Measurements from ENCODE around the gene FAM131C. TPM values are rescaled to one million over a fixed set of nuclear protein-coding genes. Genes with fewer than 3 reads are reported as not detected.
"Not testable (repeated sequence)": the region's sequence is repeated elsewhere in the genome, so short reads cannot be mapped to it uniquely, and the experiment has no call there.

Gene FAM131C
- total RNA-seq, 2 donors from 2014 or later: 0.24 to 0.69 TPM

- H3K27me3 Mint-ChIP-seq: peaks cover 7% of the 10 kb centered on the region
- H3K4me3 Mint-ChIP-seq: no peak overlapping the region
- H3K36me3 Mint-ChIP-seq (ENCODE audit: low read depth): no peaks in the 10 kb centered on the region
- peaks cover 14% of the 10 kb centered on the region for H3K4me1 Mint-ChIP-seq
- H3K27ac Mint-ChIP-seq: peak overlapping the region; percentile 37
- no peak for ATAC-seq (replicated peaks)
- no peaks in the 10 kb centered on the region for H3K9me3 Mint-ChIP-seq
These were observed 8.7 kb downstream of the FAM131C start for GRCh38 chr1:16064536-16065268.

GRCh38 chr1:16063921-16064320 is 9.5 kb downstream of the FAM131C start:
- no peak for ATAC-seq (replicated peaks)
- Mint-ChIP-seq H3K27me3 (peaks cover 7% of the 10 kb centered on the region), H3K36me3 (ENCODE audit: low read depth) (no peaks in the 10 kb centered on the region), H3K4me1 (peaks cover 14% of the 10 kb centered on the region), H3K4me3 (no peak overlapping the region), H3K9me3 (no peaks in the 10 kb centered on the region), H3K27ac (no peak overlapping the region)

GRCh38 chr1:16063226-16063829 is 10.1 kb downstream of the FAM131C start:
- peaks cover 14% of the 10 kb centered on the region for H3K4me1 Mint-ChIP-seq
- no peak for ATAC-seq (replicated peaks)
- no peaks in the 10 kb centered on the region for H3K9me3 Mint-ChIP-seq
- H3K27me3 Mint-ChIP-seq: peaks cover 7% of the 10 kb centered on the region
- H3K27ac Mint-ChIP-seq: no peak overlapping the region
- H3K4me3 Mint-ChIP-seq: no peak overlapping the region
- no peaks in the 10 kb centered on the region for H3K36me3 Mint-ChIP-seq (ENCODE audit: low read depth)

- H3K4me1 Mint-ChIP-seq: peaks cover 14% of the 10 kb centered on the region
- not testable (repeated sequence) for H3K27ac Mint-ChIP-seq; H3K27me3 Mint-ChIP-seq; H3K4me3 Mint-ChIP-seq; H3K36me3 Mint-ChIP-seq (ENCODE audit: low read depth); H3K9me3 Mint-ChIP-seq; ATAC-seq (replicated peaks)
These were observed 10.8 kb downstream of the FAM131C start for GRCh38 chr1:16062687-16063075.

GRCh38 chr1:16061989-16062686 is 11.3 kb downstream of the FAM131C start:
- not testable (repeated sequence) for H3K4me3 Mint-ChIP-seq; ATAC-seq (replicated peaks); H3K27ac Mint-ChIP-seq; H3K9me3 Mint-ChIP-seq; H3K36me3 Mint-ChIP-seq (ENCODE audit: low read depth)
- H3K4me1 Mint-ChIP-seq: peaks cover 14% of the 10 kb centered on the region
- peaks cover 10% of the 10 kb centered on the region for H3K27me3 Mint-ChIP-seq

- Mint-ChIP-seq H3K27me3 (peaks cover 10% of the 10 kb centered on the region), H3K4me3 (no peak overlapping the region), H3K27ac (no peak overlapping the region), H3K4me1 (peaks cover 14% of the 10 kb centered on the region), H3K36me3 (ENCODE audit: low read depth) (no peaks in the 10 kb centered on the region), H3K9me3 (no peaks in the 10 kb centered on the region)
- ATAC-seq (replicated peaks): no peak
These were observed 12.2 kb downstream of the FAM131C start for GRCh38 chr1:16061266-16061665.

GRCh38 chr1:16058394-16059120 is 14.9 kb downstream of the FAM131C start:
- not testable (repeated sequence) for H3K27me3 Mint-ChIP-seq; H3K27ac Mint-ChIP-seq; H3K4me3 Mint-ChIP-seq; H3K9me3 Mint-ChIP-seq; H3K36me3 Mint-ChIP-seq (ENCODE audit: low read depth); H3K4me1 Mint-ChIP-seq; ATAC-seq (replicated peaks)

- not testable (repeated sequence) for H3K9me3 Mint-ChIP-seq; H3K4me3 Mint-ChIP-seq; H3K4me1 Mint-ChIP-seq; H3K36me3 Mint-ChIP-seq (ENCODE audit: low read depth); H3K27me3 Mint-ChIP-seq; ATAC-seq (replicated peaks)
- peak overlapping the region; percentile 66 for H3K27ac Mint-ChIP-seq
These were observed 16.0 kb downstream of the FAM131C start for GRCh38 chr1:16057314-16057915.

GRCh38 chr1:16056521-16056912 is 16.9 kb downstream of the FAM131C start:
- not testable (repeated sequence) for H3K27ac Mint-ChIP-seq; ATAC-seq (replicated peaks); H3K4me3 Mint-ChIP-seq; H3K4me1 Mint-ChIP-seq; H3K27me3 Mint-ChIP-seq; H3K9me3 Mint-ChIP-seq; H3K36me3 Mint-ChIP-seq (ENCODE audit: low read depth)

GRCh38 chr1:16055613-16056520 is 17.6 kb downstream of the FAM131C start:
- Mint-ChIP-seq H3K36me3 (ENCODE audit: low read depth) (no peaks in the 10 kb centered on the region), H3K4me3 (no peak overlapping the region), H3K27ac (no peak overlapping the region), H3K4me1 (no peaks in the 10 kb centered on the region), H3K27me3 (peaks cover 4% of the 10 kb centered on the region), H3K9me3 (no peaks in the 10 kb centered on the region)
- ATAC-seq (replicated peaks): peak; percentile 94

- ATAC-seq (replicated peaks): no peak
- peaks cover 10% of the 10 kb centered on the region for H3K27me3 Mint-ChIP-seq
- H3K4me1 Mint-ChIP-seq: no peaks in the 10 kb centered on the region
- no peaks in the 10 kb centered on the region for H3K9me3 Mint-ChIP-seq
- H3K4me3 Mint-ChIP-seq: no peak overlapping the region
- H3K36me3 Mint-ChIP-seq (ENCODE audit: low read depth): no peaks in the 10 kb centered on the region
- H3K27ac Mint-ChIP-seq: no peak overlapping the region
These were observed 18.6 kb downstream of the FAM131C start for GRCh38 chr1:16054598-16055540.

- Mint-ChIP-seq H3K4me1 (no peaks in the 10 kb centered on the region), H3K27me3 (peaks cover 15% of the 10 kb centered on the region), H3K9me3 (no peaks in the 10 kb centered on the region), H3K36me3 (ENCODE audit: low read depth) (no peaks in the 10 kb centered on the region), H3K4me3 (no peak overlapping the region), H3K27ac (no peak overlapping the region)
- ATAC-seq (replicated peaks): no peak
These were observed 19.5 kb downstream of the FAM131C start for GRCh38 chr1:16053781-16054502.

All from activated T-helper 17 cell treated with anti-CD3 and anti-CD28 coated beads, Interleukin-2, amount 50 U/mL, for 72 hours (primary cell).